HG02798 (cell line): Measurements from ENCODE around the gene HEXIM2.
A peak's percentile ranks its signal among the peaks of the same experiment; 100 is the strongest.

Source experiments
- ATAC-seq: cut with Tn5 transposase; IDR thresholded peaks from one replicate; pipeline ENCODE4 v1.9.1; 2021; ENCODE audit warnings: mild to moderate bottlenecking; ENCODE audit not compliant: unreplicated experiment, poor library complexity

The HEXIM2 gene

DNA sequence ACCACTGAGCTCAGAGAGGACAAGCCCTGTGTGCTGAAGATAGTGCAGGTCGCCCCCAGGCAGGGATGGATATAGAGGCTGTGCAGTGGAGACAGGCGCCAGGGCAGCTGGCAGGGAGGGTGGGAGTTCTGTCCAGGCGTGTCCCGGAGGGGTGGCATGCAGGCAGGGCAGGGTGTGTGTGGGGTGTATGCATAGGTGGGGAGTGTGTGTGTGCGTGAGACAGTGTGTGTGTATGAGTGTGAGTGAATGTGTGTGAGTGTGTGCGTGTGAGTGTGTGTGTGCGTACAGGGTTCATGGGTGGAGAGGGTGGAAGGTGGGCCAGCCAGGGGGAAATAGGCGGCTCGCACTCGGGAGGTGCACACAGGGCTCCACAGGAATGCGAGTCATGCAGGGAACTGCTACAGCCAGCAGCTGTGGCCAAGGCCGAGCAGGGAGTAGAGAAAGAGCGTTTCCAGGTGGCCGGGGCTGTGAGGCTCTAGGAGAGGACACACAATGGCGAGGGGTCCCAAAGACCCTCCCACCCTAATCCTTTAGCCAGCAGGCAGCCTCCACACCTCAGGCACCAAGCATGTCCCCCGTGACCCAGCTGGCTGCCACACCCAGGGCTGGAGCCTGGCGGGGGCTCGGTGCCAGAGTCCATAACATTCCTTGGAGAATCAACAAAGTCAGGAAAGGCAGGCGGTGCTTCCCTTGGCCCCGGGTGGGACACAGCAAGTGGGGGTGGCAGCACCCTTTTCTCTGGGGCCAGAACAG, 34.0 kb upstream of the HEXIM2 start:
- no peak for ATAC-seq

DNA sequence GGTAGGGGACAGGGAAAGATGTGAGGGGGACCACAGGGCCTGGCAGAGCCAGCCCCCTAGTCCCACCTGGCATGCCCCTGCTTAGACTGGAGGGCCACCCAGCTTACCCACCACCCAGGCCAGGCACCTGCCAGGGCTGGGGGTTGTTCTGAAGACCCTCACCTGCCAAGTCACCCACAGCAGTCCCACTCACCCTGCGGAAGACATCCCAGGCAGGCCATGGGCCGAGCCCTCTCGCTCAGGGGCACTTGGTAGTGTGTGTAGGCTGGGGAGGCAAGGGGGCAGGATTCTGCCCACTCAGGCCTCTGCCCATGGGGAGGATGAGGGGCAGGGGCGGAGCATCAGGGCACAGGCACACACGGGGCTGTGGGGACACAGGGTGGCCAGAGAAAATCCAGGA, 33.3 kb upstream of the HEXIM2 start:
- no peak for ATAC-seq

DNA sequence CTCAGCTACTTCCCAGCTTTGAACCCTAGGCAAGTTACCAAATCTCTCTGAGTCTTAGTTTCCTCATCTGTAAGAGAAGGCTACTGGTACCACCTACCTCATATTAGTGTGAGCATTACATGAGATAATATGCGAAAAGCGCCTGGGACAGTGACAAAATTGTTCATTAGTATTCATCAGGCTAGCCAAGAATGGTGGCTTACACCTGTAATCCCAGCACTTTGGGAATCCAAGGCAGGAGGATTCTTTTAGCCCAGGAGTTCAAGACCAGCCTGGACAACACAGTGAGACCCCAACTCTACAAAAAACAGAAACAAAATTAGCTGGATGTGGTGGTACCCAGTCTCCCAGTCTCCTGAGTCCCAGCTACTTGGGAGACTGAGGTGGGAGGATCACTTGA, 32.7 kb upstream of the HEXIM2 start:
- ATAC-seq = no peak

DNA sequence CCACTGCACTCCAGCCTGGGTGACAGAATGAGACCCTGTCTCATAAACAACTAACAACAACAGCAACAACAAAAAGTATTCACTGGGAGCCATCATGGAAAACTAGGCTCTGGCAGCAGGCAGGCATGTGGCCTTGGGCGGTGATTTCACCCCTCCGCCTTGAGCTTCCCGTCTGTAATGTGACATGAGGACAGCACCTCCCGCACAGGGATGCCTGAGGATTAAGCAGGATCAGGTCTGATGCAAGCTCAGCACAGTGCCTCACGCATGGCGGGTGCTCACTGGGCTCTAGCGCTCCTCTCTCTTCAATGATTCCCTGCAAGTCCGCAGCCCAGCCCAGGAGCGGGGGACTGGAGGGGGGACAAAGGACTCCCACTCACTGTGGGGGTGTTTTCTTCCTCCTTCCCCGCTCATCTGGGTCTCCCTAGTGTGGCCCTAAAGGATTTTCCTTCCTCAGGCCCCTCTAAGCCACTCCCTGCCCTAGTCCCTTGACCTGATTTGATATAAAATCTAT, 32.2 kb upstream of the HEXIM2 start:
- ATAC-seq = no peak

DNA sequence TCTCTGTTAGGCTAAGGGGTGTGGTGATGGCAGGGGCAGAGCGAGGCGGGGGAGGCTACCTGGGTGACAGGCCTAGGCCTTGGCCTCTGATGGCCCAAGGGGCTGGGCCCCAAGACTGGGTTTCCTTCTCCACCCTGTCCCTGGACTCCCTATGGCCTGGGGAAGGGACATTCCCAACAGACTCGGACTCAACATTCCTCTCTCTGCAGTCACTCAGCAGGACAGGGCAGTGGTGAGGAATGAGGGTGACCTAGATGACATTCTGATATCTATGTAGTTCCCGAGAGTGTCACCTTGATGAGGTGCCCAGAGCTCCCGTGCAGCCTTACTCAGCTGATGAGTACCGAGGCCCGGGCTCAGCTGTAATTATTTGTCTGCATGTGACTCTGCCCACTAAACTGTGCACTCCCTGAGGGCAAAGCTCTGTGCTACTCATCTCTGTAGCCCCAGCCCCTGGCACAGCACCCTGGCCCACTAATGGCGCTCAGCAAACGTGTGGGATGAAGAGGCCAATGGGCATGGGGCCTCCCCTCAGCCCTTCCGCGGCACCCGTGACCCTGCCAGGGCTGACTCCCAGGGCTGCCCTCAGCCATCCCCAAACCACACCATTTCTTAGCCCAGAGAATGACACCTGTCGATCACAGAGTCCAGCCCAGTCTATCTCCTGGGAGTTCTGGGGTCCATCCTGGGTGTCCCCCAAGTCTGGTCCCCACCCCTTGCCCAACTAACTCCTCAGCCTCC, 31.6 kb upstream of the HEXIM2 start:
- ATAC-seq = no peak

DNA sequence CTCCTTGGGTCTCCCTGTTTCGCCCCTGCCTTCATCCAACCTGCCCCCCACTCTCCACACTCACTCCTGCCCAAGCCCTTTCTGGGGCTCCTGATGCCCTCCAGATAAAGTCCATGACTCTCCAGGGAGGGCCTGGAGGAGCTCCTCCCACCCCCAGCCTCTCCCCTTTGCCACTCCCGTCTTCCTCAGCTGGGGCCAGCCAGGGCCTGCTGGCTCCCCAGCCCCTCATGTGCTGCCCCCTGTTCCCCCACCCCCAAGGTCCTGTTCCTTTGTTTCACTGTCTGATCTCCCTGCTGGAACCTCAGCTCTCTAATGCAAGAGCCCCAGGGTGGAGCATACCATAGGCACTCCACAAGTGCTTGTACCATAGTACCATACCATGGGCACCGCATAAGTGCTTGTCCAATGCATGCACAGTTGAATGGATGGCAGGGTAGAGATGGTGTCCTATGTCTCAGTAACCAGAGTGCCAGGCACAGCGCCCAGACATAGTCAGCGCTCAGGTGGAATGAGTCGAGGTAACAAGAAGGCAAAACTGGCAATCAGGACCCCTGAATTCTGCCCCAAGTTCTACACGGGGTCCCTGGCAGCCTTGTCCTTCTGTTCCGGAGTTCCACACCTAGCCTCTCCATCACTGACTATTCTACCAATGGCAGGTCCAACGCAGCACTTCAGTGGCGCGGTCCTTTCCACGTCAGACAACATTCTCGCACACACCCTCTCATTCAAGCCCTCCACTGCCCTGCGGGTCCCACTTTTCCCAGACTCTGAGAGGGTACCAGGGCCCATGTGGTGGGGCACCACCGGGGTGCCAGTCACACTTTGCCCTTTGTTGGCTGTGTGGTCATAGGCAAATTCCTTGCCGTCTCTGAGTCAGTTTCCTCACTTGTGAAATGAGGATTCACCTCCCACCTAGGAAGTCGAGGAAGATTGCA, 30.7 kb upstream of the HEXIM2 start:
- ATAC-seq = no peak

DNA sequence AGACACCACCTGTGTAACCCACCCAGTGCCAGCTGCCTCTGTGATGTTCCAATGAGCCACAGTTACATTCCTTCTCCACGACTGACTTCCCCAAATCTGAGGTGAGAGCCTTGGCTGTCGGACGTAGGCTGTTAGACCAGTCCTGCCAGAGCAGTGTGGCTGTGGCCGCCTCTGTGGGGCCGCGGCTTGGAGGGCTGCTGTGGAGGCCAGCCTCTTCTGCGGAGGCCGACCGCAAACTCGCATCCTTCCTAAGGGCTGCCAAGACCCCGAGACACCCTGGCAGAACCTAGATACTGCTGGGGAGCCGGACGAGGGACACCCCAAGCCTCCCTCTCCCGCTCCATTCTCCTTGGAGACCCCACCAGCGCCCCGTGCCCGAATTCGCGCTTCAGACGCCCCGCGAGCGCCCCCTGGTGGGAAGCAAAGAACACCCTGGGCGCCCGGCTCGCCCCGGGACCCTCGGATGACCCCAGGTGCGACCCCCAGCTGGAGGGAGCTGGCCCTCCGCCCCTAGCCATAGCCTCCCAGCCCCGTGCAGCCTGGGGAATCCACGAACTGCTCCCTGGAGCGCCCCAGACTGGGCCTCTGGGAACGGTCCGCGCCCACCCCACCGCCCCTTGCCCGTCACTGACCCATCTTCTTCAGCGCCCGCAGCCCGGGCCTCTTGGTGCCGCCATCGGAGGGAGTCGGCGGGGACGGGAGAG, 29.9 kb upstream of the HEXIM2 start:
- no peak for ATAC-seq

DNA sequence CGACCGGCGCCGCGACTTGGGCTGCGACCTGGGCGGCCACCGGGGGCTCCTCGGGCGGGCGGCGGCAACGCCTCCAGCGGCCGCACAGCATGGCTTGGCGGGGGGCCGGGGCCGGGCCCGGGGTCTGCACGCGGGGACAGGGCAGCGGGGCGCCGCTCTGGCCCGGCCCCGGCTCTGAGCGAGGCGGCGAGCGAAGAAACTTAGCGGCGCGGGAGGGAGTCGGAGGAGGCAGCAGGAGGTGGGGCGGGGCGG, 29.4 kb upstream of the HEXIM2 start, which contains the start of gene PLCD3:
PLCD3 (minus strand) TSS at position 196 of the 252 bp plus-strand sequence; CDS start at position 91, 105 bp downstream.
- ATAC-seq = no peak

DNA sequence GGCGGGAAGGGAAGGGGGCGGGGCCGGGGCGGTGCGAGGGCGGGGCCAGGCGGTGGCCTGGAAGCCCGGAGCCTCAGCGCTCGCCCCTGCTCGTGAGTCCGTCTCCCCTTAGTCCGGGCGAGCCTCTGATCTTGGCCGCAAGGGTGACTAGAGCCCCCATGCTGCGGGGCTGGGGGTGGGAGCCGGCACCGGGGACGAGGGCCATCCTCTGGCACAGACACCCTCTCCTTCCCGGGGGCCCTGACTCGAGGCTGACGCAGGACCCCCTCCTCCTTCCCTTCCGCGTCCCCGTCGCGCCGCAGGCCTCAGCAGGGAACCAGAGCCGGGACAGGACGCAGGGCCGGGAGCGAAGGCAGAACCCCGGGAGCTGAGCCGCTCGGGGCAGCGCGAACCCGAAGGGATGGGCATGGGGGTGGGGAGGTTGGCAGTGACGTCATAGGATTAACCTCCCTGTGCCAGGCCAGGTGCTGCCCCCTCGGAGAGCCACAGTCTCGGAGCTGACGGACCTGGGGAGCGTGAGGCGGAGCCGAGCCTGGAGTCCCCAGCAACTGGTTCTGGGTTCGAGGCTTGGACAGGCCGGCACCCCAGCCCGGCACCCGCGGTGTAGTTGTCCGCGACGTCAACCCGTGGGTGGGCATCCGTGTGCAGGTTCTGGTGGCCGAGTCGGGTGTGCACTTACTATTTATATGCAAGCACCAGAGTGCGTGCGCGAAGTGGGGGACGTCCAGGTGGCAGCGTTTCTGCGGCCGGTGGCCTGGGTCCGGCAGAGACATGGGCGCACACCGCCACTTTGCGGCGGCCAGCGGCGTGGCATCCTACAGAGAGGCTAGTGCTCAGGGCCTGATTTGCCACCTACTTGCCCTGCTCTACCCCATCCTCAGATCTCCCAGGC, 28.9 kb upstream of the HEXIM2 start:
- ATAC-seq = peak; percentile 31

DNA sequence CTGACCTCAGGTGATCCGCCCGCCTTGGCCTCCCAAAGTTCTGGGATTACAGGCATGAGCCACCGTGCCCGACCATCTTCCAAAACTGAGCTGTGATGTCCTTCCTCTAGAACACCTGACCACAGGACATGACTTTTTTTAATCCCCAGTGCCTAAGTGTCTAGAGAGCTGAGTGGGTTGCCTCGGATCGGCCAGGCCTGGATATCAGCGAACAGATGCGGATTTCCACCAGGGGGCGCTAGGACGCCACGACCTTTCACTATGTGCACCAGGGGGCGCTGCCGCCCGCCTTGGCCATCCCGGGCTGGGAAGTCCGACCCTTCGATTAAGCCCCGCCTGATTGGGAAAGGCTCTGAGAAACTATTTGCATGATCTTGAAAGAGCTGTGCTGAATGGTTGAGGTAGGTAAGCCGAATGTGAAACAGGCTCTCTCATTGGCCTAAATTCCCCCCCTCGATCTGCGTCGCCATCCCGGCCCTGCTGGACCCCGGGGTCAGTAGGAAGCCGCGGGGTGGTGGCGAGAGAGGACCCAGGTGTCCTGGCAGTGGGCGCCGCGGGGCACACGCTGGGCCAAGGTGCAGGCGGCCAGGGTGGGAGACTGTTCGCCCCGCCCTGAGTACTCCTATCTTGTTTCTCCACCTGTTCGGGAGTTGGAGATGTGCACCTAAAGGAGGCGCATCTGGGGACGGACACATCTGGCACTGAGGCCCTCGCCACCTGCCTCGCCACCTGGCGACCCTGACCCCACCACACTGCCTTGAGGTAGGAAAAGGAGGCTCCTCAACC, 26.3 kb upstream of the HEXIM2 start, which contains the start of gene ACBD4:
ACBD4 (plus strand) TSS at position 496 of the 786 bp plus-strand sequence. CDS start 458 bp downstream, outside the sequence.
- ATAC-seq = peak; percentile 85

DNA sequence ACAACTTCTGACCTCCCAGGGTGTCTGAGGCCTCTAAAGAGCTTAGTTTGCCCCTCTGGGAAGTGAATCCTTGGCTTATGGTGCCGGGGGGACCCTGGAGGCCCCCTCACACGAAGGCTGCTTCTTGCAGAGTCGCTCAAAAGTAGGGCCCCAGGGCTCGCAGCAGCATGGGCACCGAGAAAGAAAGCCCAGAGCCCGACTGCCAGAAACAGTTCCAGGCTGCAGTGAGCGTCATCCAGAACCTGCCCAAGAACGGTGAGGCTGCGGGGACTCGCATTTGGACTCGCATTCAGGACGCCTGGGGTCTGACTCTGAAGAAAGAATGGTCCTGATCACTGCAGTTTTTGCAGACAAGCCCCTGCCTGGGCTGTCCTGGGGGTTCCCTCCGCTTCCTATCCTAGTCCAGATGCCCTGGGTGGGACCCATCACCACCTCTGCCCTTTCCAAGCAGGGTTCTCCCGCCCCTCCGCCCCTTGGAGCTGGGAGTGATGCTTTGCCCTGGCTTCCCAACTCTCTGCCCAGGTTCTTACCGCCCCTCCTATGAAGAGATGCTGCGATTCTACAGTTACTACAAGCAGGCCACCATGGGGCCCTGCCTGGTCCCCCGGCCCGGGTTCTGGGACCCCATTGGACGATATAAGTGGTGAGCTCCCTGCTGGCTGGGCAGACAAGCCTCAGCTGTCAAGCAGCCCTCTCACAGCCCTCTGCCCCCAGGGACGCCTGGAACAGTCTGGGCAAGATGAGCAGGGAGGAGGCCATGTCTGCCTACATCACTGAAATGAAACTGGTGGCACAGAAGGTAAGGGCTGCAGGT, 25.5 kb upstream of the HEXIM2 start:
- ATAC-seq = no peak

DNA sequence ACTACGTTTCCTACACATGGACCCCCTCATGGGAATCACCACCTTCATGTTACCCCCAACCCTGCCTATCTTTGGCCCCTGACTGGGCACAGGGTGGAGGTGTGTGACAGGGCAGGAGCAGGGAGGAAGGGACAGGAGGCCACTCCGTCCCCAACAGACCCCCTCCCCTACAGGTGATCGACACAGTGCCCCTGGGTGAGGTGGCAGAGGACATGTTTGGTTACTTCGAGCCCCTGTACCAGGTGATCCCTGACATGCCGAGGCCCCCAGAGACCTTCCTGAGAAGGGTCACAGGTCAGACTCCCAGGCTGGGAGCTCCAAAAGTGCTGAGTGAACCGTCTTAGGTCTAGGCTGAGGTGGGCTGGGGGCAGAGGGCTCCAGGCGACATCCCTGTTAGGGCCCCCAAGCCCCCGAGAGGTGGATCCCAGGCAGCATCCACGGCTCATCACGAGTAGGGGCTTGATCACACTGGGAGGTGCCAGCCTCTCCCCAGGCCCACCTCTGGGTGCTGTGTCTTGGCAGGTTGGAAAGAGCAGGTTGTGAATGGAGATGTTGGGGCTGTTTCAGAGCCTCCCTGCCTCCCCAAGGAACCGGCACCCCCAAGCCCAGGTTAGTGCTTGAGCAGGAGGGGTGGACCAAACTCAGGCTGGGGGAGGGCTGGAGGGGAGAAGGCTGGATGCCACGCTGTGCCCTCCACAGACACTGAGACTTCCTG, 24.7 kb upstream of the HEXIM2 start:
- no peak for ATAC-seq

DNA sequence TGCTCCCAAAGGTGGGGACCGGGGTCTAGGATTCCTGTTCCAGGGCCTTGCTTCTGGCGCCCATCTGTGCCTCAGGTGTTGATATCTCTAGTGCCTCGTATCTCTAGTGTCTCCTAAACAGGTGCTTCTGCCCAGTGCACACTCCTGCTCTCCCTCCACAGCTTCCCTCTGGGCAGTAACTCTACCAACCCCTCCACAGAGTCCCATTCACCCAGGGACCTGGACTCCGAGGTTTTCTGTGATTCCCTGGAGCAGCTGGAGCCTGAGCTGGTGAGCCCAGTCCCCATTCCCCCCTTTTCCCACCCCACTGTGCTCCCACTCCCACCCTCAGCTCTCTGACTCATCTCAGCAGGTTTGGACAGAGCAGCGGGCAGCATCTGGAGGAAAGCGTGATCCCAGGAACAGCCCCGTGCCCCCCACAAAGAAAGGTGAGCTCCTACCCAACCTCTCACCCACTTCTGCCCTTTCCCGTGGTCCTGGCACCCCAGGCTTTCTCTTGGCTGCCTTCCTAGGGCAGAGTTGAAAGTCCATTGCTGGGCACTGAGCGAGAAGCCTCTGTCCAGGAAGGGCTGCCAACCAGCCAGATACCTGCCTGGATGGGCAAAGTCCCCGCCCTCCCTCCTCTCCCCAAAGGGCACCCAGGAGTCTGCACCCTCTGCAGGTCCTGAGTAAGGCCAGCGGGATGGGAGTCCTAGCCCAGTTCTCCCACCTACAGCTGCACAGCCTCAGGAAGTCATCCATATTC, 23.9 kb upstream of the HEXIM2 start:
- no peak for ATAC-seq

DNA sequence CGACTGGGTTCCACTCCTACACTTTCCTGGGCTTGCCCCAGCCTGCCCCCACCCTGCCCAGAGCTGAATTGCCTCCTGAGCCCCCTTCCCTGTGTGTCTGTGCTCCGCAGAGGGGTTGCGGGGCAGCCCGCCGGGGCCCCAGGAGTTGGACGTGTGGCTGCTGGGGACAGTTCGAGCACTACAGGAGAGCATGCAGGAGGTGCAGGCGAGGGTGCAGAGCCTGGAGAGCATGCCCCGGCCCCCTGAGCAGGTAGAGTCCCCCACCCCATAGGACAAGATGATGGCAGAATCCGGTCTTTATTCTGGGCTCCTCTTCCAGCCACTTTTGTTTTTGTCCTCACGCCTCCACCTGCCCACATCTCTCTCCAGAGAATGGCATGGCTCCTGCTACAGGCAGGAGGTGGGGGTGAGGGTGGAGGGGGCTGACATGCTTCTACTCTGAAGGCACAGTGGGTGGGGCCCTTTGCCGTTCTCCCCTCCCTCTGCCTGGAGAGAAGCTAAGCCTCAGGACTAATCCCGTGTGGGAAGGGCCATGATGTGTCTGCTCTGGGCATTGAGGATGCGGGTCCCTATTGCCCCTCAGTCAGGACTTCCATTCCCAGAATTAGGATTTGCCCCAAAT, 22.7 kb upstream of the HEXIM2 start:
- ATAC-seq = no peak

DNA sequence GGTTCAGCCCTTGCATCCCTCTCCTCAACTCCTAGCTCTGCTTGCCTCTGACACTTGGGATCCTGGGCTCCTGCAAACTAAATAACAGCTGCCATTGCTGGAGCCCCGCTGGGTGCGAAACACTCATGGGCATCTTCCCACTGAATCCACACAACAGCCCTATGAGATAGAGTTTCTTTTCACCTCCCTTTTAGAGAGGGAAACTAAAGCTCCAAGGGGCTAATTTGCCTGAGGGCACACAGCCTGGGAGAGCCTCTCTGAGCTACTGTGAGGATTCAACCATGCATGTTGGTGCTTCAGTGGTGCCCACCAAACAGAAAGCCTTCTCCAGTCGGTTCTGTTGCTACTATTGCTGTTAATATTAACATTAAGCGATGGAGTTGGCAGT, 22.1 kb upstream of the HEXIM2 start:
- ATAC-seq = no peak
